Subcutaneous abdominal adipose tissue (tissue), 5 donors: ENCODE measurements around the gene S100Z.
"Not testable (repeated sequence)": the region's sequence is repeated elsewhere in the genome, so short reads cannot be mapped to it uniquely, and the experiment has no call there.

Experiments used
- H3K27ac ChIP-seq: one replicate; pipeline ENCODE4 v1.7.0; 2013; ENCODE audit warnings: low read depth, mild to moderate bottlenecking, inconsistent platforms, low read length, moderate library complexity
- H3K27me3 ChIP-seq, 5 donors: one replicate each; pipeline ENCODE4 v1.7.0; 2013; ENCODE audit warnings: low read length in 5 of 5, inconsistent platforms in 1 of 5; ENCODE audit not compliant: control insufficient read depth in 5 of 5, insufficient read depth in 4 of 5
- H3K36me3 ChIP-seq, 5 donors: one replicate each; pipeline ENCODE4 v1.7.0; 2013; ENCODE audit warnings: low read length in 5 of 5; ENCODE audit not compliant: control insufficient read depth in 5 of 5, insufficient read depth in 5 of 5
- H3K4me1 ChIP-seq, 5 donors: one replicate each; pipeline ENCODE4 v1.7.0; 2013; ENCODE audit warnings: low read length in 5 of 5, mild to moderate bottlenecking in 3 of 5, moderate library complexity in 1 of 5; ENCODE audit not compliant: control insufficient read depth in 5 of 5, insufficient read depth in 5 of 5
- H3K4me3 ChIP-seq, 5 donors: one replicate each; pipeline ENCODE4 v1.7.0; 2013; ENCODE audit warnings: low read length in 5 of 5, low read depth in 1 of 5
- H3K9ac ChIP-seq, 5 donors: one replicate each; pipeline ENCODE4 v1.7.0; 2013; ENCODE audit warnings: low read length in 5 of 5, mild to moderate bottlenecking in 4 of 5, moderate library complexity in 3 of 5
- H3K9me3 ChIP-seq, 5 donors: one replicate each; pipeline ENCODE4 v1.7.0; 2013; ENCODE audit warnings: low read length in 5 of 5; ENCODE audit not compliant: control insufficient read depth in 5 of 5
- donor health status: healthy.
- donor health status: healthy.
- donor health status: healthy.
- donor health status: healthy.
- donor health status: healthy.

The S100Z gene

DNA sequence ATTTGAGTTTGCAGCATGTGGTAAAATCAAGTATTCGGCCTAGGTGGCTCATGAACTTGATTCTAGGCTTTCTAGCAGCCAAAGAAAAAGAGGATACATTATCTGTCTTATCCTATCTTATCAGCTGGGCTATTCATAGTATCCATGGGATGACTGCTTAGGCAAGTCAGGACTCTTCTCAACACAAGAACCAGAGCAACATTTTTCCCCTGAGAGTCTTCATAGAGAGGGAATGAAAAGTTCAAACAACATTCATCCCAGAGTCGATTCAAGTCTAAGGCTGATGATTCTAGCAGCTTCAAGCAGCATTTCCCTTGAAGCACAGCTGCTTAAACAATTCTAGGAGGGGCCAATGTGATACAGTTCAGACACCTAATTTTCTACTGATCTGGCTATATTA lies 3.0 kb downstream of the S100Z start:
- Histone ChIP-seq H3K9me3 (peaks cover 0 to 3% (median 0%) of the 10 kb centered on the region in 5 donors), H3K4me1 (peaks cover 0 to 34% (median 10%) of the 10 kb centered on the region in 5 donors), H3K27ac (no peak overlapping the region), H3K36me3 (no peaks in the 10 kb centered on the region), H3K9ac (no peak overlapping the region), H3K4me3 (no peak overlapping the region), H3K27me3 (peaks cover 0 to 3% (median 0%) of the 10 kb centered on the region in 5 donors)

DNA sequence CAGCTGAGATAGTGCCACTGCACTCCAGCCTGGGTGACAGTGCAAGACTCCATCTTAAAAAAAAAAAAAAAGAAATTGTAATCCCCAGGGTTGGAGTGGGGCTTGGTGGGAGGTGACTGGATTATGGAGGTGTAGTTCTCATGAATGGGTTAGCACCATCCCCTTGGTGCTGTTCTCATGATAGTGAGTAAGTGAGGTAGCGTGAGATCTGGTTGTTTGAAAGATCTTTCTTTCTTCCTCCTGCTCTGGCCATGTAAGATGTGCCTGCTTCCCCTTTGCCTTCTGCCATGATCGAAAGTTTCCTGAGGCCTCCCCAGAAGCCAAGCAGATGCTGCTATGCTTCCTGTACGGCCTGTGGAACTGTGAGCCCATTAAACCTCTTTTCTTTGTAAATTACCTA lies 3.9 kb downstream of the S100Z start:
- H3K9ac ChIP-seq, H3K4me3 ChIP-seq, H3K36me3 ChIP-seq, H3K27ac ChIP-seq, H3K27me3 ChIP-seq, H3K9me3 ChIP-seq: not testable (repeated sequence)
- peaks cover 0 to 34% (median 10%) of the 10 kb centered on the region in 5 donors for H3K4me1 ChIP-seq

DNA sequence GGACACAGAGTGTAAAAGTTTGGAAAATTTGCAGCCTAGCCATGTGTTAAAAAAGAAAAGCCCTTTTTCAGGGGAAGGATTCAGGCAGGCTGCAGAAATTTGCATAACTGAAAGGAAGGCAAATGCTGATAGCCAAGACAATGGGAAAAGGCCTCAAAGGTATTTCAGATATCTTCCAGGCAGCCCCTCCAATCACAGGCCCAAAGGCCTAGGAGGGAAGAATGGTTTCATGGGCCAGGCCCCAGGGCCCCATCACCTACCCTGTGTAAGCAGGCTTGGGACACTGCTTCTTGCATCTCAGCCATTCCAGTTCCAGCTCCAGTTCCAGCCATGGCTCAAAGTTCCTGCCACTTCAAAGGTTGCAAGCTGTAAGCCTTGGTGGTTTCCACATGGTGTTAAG lies 4.8 kb downstream of the S100Z start:
- Histone ChIP-seq H3K36me3 (no peaks in the 10 kb centered on the region), H3K27me3 (peaks cover 0 to 3% (median 0%) of the 10 kb centered on the region in 5 donors), H3K4me3 (no peak overlapping the region), H3K4me1 (peaks cover 0 to 34% (median 10%) of the 10 kb centered on the region in 5 donors), H3K9ac (no peak overlapping the region), H3K27ac (no peak overlapping the region), H3K9me3 (peaks cover 0 to 3% (median 0%) of the 10 kb centered on the region in 5 donors)

DNA sequence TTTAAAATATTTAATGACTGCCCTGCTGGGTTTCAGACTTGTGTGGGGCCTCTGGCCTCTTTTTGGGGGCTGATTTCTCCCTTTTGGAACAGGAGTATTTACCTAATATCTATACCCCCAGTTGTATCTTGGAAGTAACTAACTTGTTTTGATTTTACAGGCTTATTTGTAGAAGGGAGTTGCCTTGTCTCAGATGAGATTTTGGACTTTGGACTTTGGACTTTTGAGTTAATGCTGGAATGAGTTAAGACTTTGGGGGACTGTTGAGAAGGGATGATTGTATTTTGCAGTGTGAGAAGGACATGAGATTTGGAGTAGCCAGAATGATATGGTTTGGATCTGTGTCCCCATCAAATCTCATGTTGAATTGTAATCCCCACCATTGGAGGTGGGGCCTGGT lies 5.7 kb downstream of the S100Z start:
- H3K9me3 ChIP-seq, H3K27ac ChIP-seq, H3K4me3 ChIP-seq, H3K27me3 ChIP-seq, H3K9ac ChIP-seq, H3K36me3 ChIP-seq: not testable (repeated sequence)
- peaks cover 0 to 34% (median 10%) of the 10 kb centered on the region in 5 donors for H3K4me1 ChIP-seq

DNA sequence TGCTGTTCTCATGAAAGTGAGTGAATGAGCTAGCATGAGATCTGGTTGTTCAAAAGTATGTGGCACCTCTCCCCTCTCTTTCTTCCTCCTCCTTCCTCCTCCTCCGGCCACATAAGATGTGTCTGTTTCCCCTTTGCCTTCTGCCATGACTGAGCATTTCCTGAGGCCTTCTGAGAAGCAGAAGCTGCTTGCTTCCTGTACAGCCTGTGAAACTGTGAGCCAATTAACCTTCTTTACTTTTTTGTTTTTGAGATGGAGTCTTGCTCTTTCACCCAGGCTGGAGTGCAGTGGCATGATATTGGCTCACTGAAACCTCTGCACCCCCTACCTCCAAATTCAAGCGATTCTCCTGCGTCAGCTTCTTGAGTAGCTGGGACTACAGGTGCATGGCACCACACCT lies 6.1 kb downstream of the S100Z start:
- Histone ChIP-seq H3K36me3 (no peaks in the 10 kb centered on the region), H3K27ac (no peak overlapping the region), H3K9ac (no peak overlapping the region), H3K4me1 (peaks cover 0 to 32% (median 5%) of the 10 kb centered on the region in 5 donors), H3K9me3 (peaks cover 0 to 3% (median 0%) of the 10 kb centered on the region in 5 donors), H3K27me3 (peaks cover 0 to under 1% (median 0%) of the 10 kb centered on the region in 5 donors), H3K4me3 (no peak overlapping the region)

DNA sequence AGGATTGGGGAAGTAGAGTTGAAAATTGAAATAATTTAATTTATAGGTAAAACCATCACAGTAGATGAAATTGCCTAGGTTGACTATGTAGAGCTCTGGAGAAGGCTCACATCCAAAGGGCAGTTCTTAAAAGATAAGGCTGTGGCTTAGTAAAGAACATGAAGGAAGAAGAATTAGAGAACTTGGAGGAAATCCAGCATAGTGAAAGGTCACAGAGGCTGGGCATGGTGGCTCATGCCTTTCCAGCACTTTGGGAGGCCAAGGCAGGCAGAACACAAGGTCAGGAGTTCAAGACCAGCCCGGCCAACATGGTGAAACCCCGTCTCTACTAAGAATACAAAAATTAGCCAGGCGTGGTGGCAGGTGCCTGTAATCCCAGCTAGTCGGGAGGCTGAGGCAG lies 7.0 kb downstream of the S100Z start:
- not testable (repeated sequence) for H3K36me3 ChIP-seq, H3K4me3 ChIP-seq, H3K9me3 ChIP-seq, H3K27ac ChIP-seq, H3K9ac ChIP-seq, H3K27me3 ChIP-seq
- peaks cover 0 to 25% (median 3%) of the 10 kb centered on the region in 5 donors for H3K4me1 ChIP-seq

DNA sequence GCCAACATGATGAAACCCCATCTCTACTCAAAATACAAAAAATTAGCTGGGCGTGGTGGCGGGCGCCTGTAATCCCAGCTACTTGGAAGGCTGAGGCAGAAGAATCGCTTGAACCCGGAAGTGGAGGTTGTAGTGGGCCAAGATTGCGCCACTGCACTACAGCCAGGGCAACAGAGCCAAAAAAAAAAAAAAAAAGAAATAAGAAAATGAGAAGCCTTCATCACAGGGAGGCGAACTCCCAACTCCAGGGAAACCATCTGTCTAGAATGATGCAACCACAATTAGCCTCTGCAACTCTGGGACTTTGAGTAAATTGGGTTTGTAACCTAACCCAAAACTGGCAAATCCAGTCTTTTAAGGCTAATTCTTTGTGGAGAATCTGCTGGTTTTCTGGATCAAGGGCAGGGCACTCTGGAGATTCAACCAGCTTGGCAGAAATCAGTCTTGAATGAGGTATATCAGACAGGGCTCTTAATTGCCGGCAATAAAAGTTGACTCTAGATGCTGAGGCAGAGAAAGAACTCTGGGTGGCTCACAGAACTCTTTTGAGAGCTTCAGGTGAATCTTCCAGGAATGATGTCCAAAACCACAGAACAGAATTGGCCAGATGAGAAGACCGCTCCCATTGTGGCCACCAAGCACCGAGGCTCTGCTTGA lies 9.9 kb downstream of the S100Z start:
- Histone ChIP-seq H3K4me1 (peaks cover 0 to 16% (median 0%) of the 10 kb centered on the region in 5 donors), H3K4me3 (no peak overlapping the region), H3K9ac (no peak overlapping the region), H3K9me3 (peaks cover 0 to 2% (median 0%) of the 10 kb centered on the region in 5 donors), H3K36me3 (no peaks in the 10 kb centered on the region), H3K27me3 (no peaks in the 10 kb centered on the region), H3K27ac (no peak overlapping the region)

DNA sequence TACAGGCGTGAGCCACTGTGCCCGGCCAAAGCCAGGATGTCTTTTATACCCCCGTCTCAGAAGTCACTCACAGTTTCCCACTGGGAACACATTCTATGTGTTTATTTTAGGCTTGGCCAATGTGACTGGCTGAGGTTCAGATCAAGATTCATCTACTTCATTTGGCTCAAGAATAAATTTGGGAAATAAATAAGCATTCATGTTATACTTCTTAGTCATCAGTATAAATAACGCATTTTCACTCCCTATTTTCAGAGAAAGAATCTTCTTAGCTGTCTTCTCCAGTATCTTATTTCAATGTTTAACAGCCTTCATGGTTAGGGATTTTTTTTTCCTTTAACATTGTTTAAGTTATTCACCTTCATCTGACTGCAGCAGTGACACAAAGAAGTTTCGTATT lies 11.8 kb downstream of the S100Z start:
- Histone ChIP-seq H3K36me3 (no peaks in the 10 kb centered on the region), H3K9me3 (no peaks in the 10 kb centered on the region), H3K4me3 (no peak overlapping the region), H3K9ac (no peak overlapping the region), H3K27ac (no peak overlapping the region), H3K27me3 (no peaks in the 10 kb centered on the region), H3K4me1 (peaks cover 0 to 2% (median 0%) of the 10 kb centered on the region in 5 donors)

DNA sequence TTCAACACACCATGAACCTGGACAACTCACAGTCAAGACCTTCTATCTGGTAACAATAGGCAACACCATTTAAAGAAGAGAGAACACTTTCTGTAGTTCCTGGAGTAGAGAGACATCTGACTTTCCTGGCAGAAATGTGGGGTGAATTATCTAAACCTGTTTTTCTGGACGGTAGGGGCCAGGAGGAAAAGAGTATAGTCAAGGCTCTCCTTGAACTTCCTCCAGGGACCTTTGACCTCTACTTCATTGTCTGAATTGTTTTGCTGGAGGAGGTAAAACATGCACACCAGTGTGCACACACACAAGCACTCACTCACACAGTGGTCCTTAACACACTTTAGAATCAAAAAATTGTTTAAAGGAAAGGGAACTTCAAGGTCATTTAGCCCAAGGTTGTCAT lies 13.2 kb downstream of the S100Z start:
- H3K9me3 ChIP-seq, result no peaks in the 10 kb centered on the region
- H3K27me3 ChIP-seq, result no peaks in the 10 kb centered on the region
- H3K4me1 ChIP-seq, result peaks cover 0 to 3% (median 0%) of the 10 kb centered on the region in 5 donors

DNA sequence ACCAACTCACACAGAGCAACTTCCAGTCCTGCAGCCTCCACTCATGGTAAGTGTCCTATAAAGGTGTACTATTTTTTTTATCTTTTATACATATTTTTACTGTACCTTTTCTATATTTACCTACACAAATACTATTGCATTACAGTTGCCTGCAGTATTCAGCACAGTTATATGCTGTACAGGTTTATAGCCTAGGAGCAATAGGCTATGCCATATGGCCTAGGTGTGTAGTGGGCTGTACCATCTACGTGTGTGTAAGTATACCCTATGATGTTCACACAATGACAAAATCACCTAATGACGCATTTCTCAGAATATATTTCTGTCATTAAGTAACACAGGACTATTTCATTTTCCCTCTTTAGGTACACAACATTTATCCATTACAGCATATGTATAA lies 16.7 kb downstream of the S100Z start:
- Histone ChIP-seq H3K9me3 (no peaks in the 10 kb centered on the region), H3K4me1 (peaks cover 0 to 4% (median 0%) of the 10 kb centered on the region in 5 donors), H3K27me3 (no peaks in the 10 kb centered on the region), H3K4me3 (no peak overlapping the region), H3K27ac (no peak overlapping the region), H3K36me3 (no peaks in the 10 kb centered on the region), H3K9ac (no peak overlapping the region)

More for the DNA sequence above, 13.2 kb downstream of the S100Z start:
- H3K9ac ChIP-seq, result no peak overlapping the region
- H3K4me3 ChIP-seq, result no peak overlapping the region
- H3K27ac ChIP-seq, result no peak overlapping the region
- no peaks in the 10 kb centered on the region for H3K36me3 ChIP-seq
